Measurements from ENCODE around the gene LRRIQ1. TPM values are rescaled to one million over a fixed set of nuclear protein-coding genes. Genes with fewer than 3 reads are reported as not detected.

Gene LRRIQ1
- total RNA-seq, 1 donor from 2014 or later = 2.3 TPM

GRCh38 chr12:85257671-85258070 is 221.5 kb downstream of the LRRIQ1 start:
- H3K36me3 ChIP-seq (ENCODE audit: control insufficient read depth, insufficient read depth, low read length) = no peaks in the 10 kb centered on the region
- no peak for TF ChIP-seq CTCF (IDR thresholded peaks at IDR 0.05; ENCODE audit: insufficient read depth, low read length, poor library complexity, severe bottlenecking)
- no peaks in the 10 kb centered on the region for H3K27me3 ChIP-seq (ENCODE audit: control insufficient read depth, insufficient read depth, low read length)
- no peak overlapping the region for H3K4me3 ChIP-seq (ENCODE audit: low read depth, low read length)
- DNase-seq (ENCODE audit: low read depth) = no peak

GRCh38 chr12:85260447-85260846 is 224.3 kb downstream of the LRRIQ1 start:
- DNase-seq (ENCODE audit: low read depth) = no peak
- H3K36me3 ChIP-seq (ENCODE audit: control insufficient read depth, insufficient read depth, low read length) = no peaks in the 10 kb centered on the region
- TF ChIP-seq CTCF (IDR thresholded peaks at IDR 0.05; ENCODE audit: insufficient read depth, low read length, poor library complexity, severe bottlenecking) = no peak
- H3K27me3 ChIP-seq (ENCODE audit: control insufficient read depth, insufficient read depth, low read length) = no peaks in the 10 kb centered on the region
- no peak overlapping the region for H3K4me3 ChIP-seq (ENCODE audit: low read depth, low read length)

- no peak for TF ChIP-seq CTCF (IDR thresholded peaks at IDR 0.05; ENCODE audit: insufficient read depth, low read length, poor library complexity, severe bottlenecking)
- no peak for DNase-seq (ENCODE audit: low read depth)
- Histone ChIP-seq H3K27me3 (ENCODE audit: control insufficient read depth, insufficient read depth, low read length) (no peaks in the 10 kb centered on the region), H3K4me3 (ENCODE audit: low read depth, low read length) (no peak overlapping the region), H3K36me3 (ENCODE audit: control insufficient read depth, insufficient read depth, low read length) (no peaks in the 10 kb centered on the region)
These were observed 224.7 kb downstream of the LRRIQ1 start for GRCh38 chr12:85260896-85261295.

- Histone ChIP-seq H3K4me3 (ENCODE audit: low read depth, low read length) (no peak overlapping the region), H3K27me3 (ENCODE audit: control insufficient read depth, insufficient read depth, low read length) (no peaks in the 10 kb centered on the region), H3K36me3 (ENCODE audit: control insufficient read depth, insufficient read depth, low read length) (no peaks in the 10 kb centered on the region)
- DNase-seq (ENCODE audit: low read depth) = no peak
- TF ChIP-seq CTCF (IDR thresholded peaks at IDR 0.05; ENCODE audit: insufficient read depth, low read length, poor library complexity, severe bottlenecking) = no peak
These were observed 230.2 kb downstream of the LRRIQ1 start for GRCh38 chr12:85266356-85266755.

GRCh38 chr12:85273381-85274314 is 237.5 kb downstream of the LRRIQ1 start:
- Histone ChIP-seq H3K36me3 (ENCODE audit: control insufficient read depth, insufficient read depth, low read length) (no peaks in the 10 kb centered on the region), H3K4me3 (ENCODE audit: low read depth, low read length) (no peak overlapping the region), H3K27me3 (ENCODE audit: control insufficient read depth, insufficient read depth, low read length) (peaks cover 48% of the 10 kb centered on the region)
- TF ChIP-seq CTCF (IDR thresholded peaks at IDR 0.05; ENCODE audit: insufficient read depth, low read length, poor library complexity, severe bottlenecking) = no peak
- no peak for DNase-seq (ENCODE audit: low read depth)

- Histone ChIP-seq H3K36me3 (ENCODE audit: control insufficient read depth, insufficient read depth, low read length) (no peaks in the 10 kb centered on the region), H3K4me3 (ENCODE audit: low read depth, low read length) (no peak overlapping the region), H3K27me3 (ENCODE audit: control insufficient read depth, insufficient read depth, low read length) (peaks cover 54% of the 10 kb centered on the region)
- TF ChIP-seq CTCF (IDR thresholded peaks at IDR 0.05; ENCODE audit: insufficient read depth, low read length, poor library complexity, severe bottlenecking) = no peak
- DNase-seq (ENCODE audit: low read depth) = no peak
These were observed 238.1 kb downstream of the LRRIQ1 start for GRCh38 chr12:85274315-85274651.
